NCI-H510A (cell line): ENCODE data around the gene PFN2.
"Not testable (repeated sequence)": the region's sequence is repeated elsewhere in the genome, so short reads cannot be mapped to it uniquely, and the experiment has no call there.

Source experiments
- DNase-seq: peaks from one replicate; lab custom pipeline; 2025; lab: John Stamatoyannopoulos, UW

PFN2 gene

DNA sequence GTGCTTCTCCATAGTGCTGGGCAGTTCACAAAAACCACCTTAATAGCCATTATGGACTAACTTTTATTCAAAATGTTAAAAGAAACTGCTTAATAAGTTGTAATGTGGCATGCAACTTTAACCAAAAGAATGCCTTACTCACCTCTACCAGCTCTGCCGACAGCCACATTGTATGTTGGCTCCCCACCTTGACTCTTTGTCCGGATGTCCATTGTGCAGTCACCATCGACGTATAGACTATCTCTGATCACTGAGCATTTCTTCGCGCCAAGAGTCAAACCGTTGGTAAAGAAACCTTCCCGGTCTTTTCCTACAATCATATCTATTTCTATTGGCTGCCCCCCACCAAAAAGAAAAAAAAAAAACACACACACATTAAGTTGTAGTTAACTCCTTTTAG lies 2.5 kb downstream of the PFN2 start:
- DNase-seq = no peak

DNA sequence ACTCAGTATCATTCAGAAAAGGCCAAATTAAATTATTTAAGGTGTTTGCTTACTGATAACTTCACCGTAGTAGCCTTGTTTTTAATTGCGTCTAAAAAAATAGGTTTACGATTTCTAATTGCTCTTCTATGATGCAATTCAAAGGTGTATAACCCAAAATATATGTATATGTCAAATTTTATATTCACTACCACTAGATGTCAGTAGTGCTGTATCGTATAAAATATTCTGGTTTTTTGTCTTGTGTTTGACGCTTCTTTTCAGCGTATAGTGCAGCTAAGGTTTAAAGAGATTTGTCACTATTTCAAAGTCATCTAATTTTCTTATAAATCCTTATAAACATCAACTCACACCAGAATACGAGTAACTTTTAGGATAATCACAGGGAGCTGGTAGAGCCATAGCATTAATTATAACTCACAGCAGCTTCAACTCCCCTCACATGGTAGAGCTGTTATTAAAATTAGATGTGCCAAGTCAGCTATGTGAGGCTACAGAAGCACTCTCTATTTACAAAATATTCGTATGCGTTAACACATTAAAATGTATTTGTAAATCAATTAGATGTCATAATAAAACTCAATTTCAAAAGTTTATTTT lies 3.5 kb downstream of the PFN2 start:
- no peak for DNase-seq

DNA sequence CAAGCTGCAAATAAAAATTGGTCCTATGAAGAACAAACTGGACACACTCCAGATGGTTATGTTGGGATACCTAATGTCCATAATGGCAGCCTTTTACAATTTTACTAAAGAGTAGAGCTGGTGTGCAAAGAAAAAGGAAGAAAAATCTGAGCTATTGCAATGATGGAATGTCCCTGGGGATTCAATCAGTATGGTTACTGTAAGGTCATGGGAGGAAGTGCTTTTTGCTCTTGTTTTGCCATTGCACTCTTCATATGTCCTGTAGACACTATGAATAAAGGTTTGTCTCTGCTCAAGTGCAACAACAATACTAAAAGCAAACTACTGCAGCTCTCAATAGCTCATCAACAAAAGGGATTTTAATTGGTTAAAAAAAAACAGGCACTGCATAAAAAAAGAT lies 5.4 kb downstream of the PFN2 start:
- DNase-seq = no peak

DNA sequence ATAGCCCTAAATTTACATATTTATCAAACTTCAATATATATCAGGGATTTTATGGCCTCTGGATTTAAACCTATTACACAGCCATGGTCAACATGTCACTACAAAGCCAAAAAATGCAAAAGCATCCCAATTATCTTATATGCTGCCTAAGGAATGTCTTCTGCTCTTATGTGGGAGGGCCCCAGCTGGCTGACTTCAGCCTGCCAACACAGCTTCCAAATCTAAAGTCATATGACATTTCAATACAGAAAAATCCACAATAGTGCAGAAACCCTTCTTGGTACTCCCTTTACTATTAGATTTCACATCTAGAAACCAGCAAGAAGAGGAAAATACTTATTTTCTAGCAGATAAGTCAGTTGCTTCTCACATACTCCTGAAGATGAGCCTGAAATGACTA lies 6.4 kb downstream of the PFN2 start:
- no peak for DNase-seq

DNA sequence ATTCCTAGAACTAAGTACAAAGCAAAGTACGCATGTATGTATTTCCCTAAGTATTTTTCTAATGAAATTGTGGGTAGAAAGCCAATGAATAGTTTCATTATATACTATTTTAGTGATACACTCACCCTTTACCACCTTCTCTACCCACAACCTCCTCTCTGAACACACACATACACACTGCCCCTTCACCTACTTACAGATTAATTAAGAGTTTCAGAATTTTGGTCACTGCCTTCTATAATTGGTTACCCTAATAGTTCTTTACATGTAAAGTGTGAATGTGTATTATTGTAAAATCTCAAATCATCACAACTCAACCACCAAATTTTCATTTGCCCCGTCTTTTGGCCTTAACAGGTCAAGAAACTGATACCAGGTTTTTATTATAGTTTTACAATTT lies 7.2 kb downstream of the PFN2 start:
- no peak for DNase-seq

DNA sequence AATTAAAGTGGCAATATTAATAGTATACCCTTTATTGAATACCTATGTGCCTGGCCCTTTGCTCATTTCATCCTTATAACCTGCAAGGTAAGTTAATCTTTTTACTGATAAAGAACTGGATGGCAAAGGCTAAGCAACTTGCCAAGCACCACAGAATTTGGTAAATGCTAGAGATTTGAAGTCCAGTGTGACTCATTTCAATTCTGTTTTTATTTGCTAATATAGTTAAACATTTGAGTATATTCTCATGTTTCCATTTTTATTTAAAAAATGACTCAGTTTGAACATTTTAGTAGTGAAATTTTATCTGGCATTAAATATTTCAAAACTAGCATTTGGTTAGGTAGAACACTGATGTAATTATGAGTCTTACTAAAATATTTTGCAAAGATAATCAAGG lies 11.3 kb downstream of the PFN2 start:
- DNase-seq = no peak

DNA sequence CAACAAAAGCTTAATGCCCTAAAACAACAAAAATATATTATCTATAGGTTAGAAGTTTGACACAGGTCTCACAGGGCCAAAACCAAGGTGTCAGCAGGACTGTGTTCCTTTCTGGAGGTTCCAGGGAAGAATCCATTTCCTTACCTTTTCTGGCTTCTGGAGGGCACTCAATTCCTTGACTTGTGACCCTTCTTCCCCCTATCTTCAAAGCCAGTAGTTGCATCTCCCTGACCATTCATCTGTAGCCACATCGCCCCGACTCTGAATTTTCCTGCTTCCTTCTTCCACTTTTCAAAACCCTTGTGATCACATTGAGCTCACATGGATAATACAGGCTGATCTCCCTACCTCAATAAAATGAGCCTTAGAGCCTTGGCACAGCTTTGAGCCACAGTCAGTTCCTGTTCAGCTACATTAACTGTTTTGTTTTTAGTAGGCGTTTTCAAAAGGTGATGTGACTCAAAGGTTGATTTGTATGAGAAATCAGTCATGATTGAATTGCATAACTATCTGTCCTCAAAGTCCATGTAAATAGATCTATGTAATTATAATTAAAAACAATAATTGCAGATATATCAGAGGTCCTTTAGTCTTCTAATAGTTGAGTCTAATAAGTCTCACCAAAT lies 12.4 kb downstream of the PFN2 start:
- no peak for DNase-seq

DNA sequence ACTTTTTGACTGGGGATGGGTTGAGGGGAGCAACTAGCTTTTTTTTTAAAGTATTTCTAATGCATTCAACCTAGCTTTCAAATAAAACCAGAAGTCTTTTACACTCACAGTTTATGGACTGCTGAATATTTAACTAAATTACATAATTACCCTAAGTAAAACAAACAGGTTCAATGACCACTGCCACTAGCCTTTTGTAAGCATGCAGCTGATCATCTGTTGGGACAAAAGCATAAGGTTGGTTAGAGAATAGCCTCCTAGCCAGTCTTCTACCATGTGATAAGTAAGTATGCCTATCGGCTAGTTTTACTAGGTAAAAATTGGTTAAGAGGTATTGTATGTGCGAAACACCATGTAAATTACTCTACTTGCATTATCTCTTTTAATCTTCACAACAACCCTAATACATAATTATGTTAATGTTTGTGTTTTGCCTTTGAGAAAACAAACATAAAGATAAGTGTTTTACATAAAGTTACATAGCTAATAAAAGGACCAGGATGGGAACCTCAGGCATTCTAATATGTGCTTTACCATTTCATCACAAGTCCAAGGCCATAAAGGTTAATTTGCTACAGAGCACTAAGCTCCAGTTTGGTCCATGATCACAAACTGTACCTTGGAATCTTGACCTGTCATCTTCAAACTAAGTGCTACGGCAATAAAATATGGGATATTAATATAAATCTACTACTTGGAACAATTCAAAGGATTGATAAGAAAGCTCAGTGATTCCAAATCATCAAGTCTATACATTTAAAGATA lies 13.2 kb downstream of the PFN2 start:
- no peak for DNase-seq

DNA sequence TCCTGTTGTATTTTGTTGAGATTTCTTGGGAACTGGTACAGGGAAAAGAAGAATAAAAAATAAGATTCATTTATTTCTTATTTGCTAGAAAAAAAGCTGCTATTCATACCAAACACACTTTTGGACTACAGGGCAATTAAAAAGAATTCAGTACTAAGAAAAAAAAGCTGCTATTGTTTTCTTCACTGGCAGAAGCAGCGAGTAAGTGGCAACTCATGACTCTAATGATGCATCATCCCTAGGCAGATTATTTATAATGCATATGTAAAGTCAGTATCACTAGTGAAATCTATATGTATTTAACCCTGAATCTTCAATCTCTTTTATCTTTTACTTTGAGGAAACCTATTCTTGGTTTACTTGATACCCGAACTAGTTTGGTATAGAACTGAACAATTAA lies 15.2 kb downstream of the PFN2 start:
- no peak for DNase-seq

DNA sequence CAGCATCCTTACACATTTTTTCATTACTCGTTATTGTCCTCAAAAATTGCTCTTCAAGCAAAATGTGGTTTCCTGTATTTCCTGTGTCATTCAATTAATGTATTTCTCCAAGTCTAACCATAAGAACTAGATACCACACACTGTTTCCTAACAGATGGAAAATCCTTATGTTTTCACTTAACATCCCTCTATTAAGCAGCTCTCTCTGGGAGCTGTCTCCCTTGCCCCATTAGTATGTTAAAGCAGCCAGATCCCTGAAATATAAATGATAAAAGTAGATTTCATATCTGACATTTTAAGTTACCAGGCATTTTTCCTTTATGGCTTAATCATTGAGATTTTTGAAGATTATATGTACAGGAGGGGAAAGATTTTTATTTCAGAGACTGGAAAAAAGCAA lies 15.9 kb downstream of the PFN2 start:
- DNase-seq = no peak

DNA sequence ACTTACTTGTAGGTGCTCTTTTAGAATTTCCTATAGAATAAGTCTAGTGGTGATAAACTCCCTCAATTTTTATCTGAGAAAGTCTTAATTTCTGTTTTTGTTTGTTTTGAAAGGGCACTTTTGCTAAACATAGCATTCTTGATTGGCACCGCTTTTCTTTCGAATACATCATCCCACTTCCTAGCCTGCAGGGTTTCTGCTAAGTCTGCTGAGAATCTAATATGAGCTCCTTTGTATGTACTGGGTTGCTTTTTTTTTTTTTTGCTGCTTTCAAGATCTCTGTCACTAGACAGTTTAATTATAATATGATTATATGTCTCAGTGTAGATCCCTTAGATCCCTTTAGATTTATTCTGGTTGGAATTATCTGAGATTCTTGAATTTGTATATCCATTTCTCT lies 21.5 kb downstream of the PFN2 start:
- no peak for DNase-seq

DNA sequence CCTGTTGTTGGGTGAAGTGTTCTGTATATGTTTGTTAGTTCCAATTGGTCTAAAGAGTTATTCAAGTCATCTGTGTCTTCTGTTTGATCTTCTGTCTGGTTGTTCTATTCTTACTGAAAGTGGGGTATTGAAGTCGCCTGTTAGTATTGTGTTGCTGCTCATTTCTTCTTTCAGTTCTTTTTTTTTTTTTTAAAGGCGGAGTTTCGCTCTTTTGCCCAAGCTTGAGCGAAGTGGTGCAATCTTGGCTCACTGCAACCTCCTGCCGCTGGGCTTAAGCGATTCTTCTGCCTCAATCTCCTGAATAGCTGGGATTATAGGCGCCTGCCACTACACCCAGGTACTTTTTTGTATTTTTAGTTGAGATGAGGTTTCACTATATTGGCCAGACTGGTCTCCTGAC lies 23.5 kb downstream of the PFN2 start:
- DNase-seq = no peak

DNA sequence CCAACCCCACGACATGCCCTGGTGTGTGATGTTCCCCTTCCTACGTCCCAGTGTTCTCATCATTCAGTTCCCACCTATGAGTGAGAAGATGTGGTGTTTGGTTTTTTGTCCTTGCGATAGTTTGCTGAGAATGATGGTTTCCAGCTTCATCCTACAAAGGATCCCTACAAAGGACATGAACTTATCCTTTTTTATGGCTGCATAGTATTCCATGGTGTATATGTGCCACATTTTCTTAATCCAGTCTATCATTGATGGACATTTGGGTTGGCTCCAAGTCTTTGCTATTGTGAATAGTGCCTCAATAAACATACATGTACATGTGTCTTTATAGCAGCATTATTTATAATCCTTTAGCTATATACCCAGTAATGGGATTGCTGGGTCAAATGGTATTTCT lies 26.7 kb downstream of the PFN2 start:
- not testable (repeated sequence) for DNase-seq

DNA sequence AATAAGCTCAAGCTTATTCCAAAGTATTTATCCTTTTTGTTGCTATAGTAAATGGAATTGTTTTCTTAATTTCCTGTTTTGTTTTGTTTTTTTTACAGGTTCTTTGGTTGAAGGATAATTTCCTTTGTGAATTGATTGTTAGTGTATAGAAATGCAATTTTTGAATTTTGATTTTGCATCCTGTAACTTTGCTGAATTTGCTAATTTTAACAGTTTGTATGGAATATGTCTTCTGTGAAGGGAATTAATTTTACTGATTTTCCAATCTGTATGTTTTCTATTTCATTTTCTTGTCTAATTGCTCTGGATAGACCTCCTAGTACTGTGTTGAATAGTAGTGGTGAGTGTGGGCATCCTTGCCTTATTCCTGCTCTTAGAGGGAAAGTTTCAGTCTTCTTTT lies 28.3 kb downstream of the PFN2 start:
- no peak for DNase-seq

DNA sequence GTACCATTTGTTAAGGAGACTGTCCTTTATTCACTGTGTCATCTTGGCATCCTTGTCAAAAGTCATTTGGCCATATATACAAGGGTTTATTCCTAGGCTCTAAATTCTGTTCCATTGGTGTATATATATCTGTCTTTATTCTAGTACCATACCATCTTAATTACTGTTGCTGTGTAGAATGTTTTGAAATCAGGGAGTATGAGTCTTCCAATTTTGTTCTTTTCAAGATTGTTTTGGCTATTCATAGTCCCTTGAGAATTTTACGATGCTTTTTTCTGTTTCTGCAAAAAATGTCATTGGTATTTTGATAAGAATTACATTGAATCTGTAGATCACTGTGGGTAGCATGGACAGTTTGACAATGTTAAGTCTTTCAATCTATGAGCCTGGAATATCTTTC lies 28.7 kb downstream of the PFN2 start:
- no peak for DNase-seq

DNA sequence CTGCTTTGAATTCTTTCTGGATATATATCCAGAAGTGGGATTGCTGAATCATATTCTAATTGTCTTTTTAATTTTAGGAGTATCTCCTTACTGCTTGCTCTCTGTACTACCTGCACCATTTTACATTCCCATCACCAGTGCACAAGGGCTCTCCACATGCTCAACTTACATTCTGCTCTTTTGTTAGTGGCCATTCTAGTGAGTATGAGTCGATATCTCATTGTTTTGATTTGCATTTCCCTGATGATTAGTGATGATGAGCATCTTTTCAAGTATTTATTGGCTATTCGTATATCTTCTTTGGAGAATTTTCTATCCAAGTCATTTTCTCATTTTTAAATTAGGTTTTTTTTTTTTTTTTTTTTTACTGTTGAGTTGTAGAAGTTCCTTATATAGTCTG lies 29.5 kb downstream of the PFN2 start:
- DNase-seq = no peak

DNA sequence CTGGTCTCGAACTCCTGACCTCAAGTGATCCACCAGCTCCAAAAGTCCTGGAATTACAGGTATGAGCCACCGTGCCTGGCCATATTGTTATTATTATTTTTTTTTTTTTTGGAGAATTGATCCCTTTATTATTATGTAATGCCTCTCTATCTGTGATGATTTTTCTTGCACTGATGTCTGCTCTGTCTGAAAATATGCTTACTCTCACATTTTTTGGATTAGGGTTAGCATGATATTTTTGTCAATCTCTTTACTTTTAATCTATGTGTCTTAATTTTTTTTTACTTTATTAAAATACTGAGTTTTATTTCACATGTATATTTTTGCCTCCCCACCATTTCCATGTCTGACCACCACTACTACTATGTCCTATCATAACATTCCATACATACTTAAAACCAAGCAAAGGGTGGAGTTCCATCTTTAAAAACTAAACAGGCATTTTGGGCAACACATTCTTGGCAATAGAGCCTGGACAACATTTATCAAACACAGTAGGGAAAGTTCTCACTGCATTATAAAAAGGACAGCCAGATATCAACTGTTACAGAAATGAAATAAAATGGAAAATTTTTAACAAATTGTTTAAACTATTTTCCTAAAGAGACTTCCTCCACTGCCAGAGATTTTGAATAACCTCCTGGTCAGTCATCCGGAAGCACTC lies 32.2 kb downstream of the PFN2 start:
- not testable (repeated sequence) for DNase-seq

DNA sequence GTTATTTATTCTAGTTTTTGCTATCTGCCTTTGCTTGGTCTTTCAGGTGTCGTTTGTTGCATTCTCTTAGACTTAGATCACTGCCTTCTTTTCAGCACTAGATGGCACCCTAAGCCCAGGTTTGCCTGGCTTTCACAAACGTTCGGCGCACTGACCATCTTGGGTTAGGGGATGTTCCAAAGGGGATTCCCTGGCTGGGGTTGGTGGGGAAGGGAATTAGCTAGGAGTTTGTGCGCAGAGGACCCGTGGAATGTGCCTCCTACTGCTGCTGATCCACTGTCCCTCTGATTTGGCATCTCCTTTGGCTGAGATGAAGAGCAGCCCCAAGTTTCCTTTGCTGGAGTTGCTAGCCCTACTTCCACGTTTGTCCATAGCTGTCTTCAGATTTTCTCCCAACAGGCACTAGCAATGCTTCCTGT lies 33.9 kb downstream of the PFN2 start:
- peak; percentile 1 for DNase-seq

DNA sequence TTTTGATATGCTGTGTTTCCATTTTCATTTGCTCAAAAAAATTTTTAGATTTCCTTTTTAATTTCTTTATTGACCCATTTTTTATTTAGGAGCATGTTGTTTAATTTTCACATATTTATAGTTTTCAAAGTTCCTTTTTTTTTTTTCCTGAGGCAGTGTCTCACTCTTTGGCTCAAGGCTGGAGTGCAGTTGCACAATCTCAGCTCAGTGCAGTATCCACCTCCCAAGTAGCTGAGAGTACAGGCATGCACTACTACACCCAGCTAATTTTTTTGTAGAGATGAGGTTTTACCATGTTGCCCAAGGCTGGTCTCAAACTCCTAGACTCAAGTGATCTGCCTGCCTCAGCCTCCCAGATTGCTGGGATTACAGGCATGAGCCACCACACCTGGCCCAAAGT lies 36.2 kb downstream of the PFN2 start:
- no peak for DNase-seq

DNA sequence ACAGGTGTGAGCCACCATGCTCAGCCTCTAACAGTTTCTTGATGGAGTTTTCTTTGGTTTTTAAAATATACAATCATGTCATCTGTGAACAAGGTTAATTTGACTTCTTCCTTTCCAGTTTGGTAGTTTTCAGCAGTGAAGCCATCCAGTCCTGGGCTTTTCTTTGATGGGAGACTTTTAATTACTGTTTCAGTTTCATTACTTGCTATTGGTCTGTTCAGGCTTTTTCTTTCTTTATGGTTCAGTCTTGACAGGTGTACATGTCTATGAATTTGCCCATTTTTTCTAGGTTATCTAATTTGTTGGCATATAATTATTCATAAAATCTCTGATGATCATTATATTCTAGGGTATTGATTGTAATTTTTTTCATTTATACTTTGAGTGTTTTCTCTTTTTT lies 36.8 kb downstream of the PFN2 start:
- DNase-seq = no peak

DNA sequence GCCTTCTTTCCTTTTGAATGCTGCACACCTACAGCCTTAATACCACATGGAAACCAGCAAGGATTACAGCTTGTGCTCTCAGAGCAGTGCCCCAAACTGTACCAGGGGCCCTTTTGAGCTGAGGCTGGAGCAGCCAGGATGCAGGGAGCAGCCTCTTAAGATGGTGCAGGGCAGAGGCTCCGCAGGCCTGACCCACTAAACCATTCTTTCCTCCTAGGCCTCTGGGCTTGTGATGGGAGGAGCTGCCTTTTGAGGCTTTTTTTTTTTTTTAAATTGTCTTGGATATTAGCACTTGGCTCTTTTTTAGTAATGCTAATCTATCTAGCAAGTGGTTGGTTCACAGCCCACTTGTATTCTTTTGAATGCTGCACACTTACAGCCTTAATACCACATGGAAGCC lies 37.7 kb downstream of the PFN2 start:
- no peak for DNase-seq

DNA sequence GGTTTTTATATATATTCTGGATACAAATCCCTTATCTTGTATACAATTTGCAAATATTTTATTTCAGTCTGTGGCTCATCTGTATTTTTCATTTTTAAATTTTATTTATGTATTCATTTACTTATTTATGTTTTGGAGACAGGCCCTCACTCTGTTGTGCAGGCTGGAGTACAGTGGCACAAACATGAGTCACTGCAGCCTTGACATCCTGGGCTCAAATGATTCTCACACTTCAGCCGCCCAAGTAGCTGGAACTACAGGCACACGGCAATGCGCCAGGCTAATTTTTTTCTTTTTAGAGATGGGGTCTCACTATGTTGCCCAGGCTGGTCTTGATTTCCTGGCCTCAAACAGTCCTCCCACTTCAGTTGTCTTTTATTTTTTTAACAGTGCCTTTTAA lies 50.6 kb downstream of the PFN2 start:
- no peak for DNase-seq

DNA sequence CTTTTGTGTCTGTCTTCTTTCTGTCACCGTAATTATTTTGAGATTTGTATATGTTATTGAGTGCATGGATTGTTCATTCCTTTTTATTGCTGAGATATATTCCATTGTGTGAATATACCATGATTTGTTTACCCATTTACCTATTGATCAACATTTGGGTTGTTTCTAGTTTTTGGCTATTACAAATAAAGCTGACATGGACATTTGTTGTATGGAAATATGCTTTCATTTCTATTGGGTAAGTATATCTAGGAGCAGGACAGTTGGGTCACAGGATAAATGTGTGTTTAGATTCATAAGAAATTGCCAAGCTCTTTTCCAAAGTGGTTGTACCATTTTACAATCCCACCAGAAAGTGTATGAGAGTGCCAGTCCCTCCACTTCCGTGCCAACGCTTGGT lies 51.2 kb downstream of the PFN2 start:
- no peak for DNase-seq
